ENCODE results near the gene DHRSX. TPM values are rescaled to one million over a fixed set of nuclear protein-coding genes. Genes with fewer than 3 reads are reported as not detected.

Gene DHRSX
- total and polyA plus RNA-seq, 9 of the 15 experiments (the other 6 are each of a cell fraction or from before 2014, with no cell fraction given), result 0.59 to 11.0 (median 6.2) TPM

DNA sequence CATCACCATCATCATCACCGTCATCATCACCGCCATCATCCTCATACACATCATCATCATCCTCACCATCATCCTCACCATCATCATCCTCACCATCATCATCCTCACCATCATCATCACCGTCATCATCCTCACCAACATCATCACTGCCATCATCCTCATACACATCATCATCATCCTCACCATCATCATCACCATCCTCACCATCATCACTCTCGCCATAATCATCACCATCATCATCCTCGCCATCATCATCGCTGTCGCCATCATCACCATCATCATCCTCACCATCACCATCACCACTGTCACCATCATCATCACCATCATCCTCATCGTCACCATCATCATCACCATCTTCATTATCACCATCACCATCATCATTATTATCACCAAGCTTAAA, 19.8 kb upstream of the DHRSX start (continued):
- peak in 1 of 2 experiments; percentile 88; a peak in 2 of 4 replicates for TF ChIP-seq HDAC1 (IDR thresholded peaks at IDR 0.05)
- no peak for TF ChIP-seq U2AF1 (optimal IDR thresholded peaks at IDR 0.05; ENCODE audit: low read depth, low read length)
- TF ChIP-seq, protein P1, sequence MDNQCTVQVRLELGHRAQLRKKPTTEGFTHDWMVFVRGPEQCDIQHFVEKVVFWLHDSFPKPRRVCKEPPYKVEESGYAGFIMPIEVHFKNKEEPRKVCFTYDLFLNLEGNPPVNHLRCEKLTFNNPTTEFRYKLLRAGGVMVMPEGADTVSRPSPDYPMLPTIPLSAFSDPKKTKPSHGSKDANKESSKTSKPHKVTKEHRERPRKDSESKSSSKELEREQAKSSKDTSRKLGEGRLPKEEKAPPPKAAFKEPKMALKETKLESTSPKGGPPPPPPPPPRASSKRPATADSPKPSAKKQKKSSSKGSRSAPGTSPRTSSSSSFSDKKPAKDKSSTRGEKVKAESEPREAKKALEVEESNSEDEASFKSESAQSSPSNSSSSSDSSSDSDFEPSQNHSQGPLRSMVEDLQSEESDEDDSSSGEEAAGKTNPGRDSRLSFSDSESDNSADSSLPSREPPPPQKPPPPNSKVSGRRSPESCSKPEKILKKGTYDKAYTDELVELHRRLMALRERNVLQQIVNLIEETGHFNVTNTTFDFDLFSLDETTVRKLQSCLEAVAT (IDR thresholded peaks at IDR 0.05), result no peak
- TF ChIP-seq EHMT2 (IDR thresholded peaks at IDR 0.05), result 0 out of 2 replicates have a peak, but pooled peaks have one; percentile 45
- TF ChIP-seq ZEB2 (IDR thresholded peaks at IDR 0.05), result no peak
- TF ChIP-seq POLR3A (IDR thresholded peaks at IDR 0.05; ENCODE audit: borderline replicate concordance, extremely low read depth, insufficient read depth, insufficient read length), result no peak
- TF ChIP-seq, protein P2, sequence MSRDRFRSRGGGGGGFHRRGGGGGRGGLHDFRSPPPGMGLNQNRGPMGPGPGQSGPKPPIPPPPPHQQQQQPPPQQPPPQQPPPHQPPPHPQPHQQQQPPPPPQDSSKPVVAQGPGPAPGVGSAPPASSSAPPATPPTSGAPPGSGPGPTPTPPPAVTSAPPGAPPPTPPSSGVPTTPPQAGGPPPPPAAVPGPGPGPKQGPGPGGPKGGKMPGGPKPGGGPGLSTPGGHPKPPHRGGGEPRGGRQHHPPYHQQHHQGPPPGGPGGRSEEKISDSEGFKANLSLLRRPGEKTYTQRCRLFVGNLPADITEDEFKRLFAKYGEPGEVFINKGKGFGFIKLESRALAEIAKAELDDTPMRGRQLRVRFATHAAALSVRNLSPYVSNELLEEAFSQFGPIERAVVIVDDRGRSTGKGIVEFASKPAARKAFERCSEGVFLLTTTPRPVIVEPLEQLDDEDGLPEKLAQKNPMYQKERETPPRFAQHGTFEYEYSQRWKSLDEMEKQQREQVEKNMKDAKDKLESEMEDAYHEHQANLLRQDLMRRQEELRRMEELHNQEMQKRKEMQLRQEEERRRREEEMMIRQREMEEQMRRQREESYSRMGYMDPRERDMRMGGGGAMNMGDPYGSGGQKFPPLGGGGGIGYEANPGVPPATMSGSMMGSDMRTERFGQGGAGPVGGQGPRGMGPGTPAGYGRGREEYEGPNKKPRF (IDR thresholded peaks at IDR 0.05; ENCODE audit: low read depth, low read length), result no peak
- TF ChIP-seq, protein P3, sequence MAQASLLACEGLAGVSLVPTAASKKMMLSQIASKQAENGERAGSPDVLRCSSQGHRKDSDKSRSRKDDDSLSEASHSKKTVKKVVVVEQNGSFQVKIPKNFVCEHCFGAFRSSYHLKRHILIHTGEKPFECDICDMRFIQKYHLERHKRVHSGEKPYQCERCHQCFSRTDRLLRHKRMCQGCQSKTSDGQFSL (CRISPR knock-in tag; IDR thresholded peaks at IDR 0.05), result no peak
- TF ChIP-seq, protein P3 (tag; IDR thresholded peaks at IDR 0.05), result no peak
- TF ChIP-seq, protein P4, sequence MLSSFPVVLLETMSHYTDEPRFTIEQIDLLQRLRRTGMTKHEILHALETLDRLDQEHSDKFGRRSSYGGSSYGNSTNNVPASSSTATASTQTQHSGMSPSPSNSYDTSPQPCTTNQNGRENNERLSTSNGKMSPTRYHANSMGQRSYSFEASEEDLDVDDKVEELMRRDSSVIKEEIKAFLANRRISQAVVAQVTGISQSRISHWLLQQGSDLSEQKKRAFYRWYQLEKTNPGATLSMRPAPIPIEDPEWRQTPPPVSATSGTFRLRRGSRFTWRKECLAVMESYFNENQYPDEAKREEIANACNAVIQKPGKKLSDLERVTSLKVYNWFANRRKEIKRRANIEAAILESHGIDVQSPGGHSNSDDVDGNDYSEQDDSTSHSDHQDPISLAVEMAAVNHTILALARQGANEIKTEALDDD (IDR thresholded peaks at IDR 0.05), result no peak
- no peak for TF ChIP-seq KDM5B (IDR thresholded peaks at IDR 0.05; ENCODE audit: insufficient replicate concordance, low read depth, low read length)
- TF ChIP-seq MBD2 (IDR thresholded peaks at IDR 0.05; ENCODE audit: borderline replicate concordance, low read depth), result no peak
- no peak for TF ChIP-seq SP2 (IDR thresholded peaks at IDR 0.05; ENCODE audit: extremely low read depth, low read depth, low read length, poor library complexity, severe bottlenecking)
- TF ChIP-seq, protein P5, sequence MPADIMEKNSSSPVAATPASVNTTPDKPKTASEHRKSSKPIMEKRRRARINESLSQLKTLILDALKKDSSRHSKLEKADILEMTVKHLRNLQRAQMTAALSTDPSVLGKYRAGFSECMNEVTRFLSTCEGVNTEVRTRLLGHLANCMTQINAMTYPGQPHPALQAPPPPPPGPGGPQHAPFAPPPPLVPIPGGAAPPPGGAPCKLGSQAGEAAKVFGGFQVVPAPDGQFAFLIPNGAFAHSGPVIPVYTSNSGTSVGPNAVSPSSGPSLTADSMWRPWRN (IDR thresholded peaks at IDR 0.05; ENCODE audit: low read depth), result no peak
- TF ChIP-seq MAFF (IDR thresholded peaks at IDR 0.05; ENCODE audit: low read length), result no peak
- no peak for TF ChIP-seq SMAD3 (CRISPR knock-in tag; conservative IDR thresholded peaks at IDR 0.05)
- peak; percentile 67; the same call in 1 of the 2 replicates for TF ChIP-seq MTA1 (IDR thresholded peaks at IDR 0.05; ENCODE audit: borderline replicate concordance)
- no peak for TF ChIP-seq ETV6 (IDR thresholded peaks at IDR 0.05; ENCODE audit: borderline replicate concordance in 1 of 2, low read depth in 2 of 2, low read length in 1 of 2)
- peak; percentile 20; the same call in 1 of the 2 replicates for TF ChIP-seq ETV6 (CRISPR knock-in tag; IDR thresholded peaks at IDR 0.05; ENCODE audit: borderline replicate concordance)
